CD1c-positive myeloid dendritic cell (primary cell): ENCODE data around the gene NRIP1.
"Not testable (repeated sequence)": the region's sequence is repeated elsewhere in the genome, so short reads cannot be mapped to it uniquely, and the experiment has no call there.

Source experiments
- DNase-seq: peaks from one replicate; pipeline ENCODE4 v3.0.0-alpha.2; 2016; ENCODE audit errors: extremely low spot score

The NRIP1 gene

DNA sequence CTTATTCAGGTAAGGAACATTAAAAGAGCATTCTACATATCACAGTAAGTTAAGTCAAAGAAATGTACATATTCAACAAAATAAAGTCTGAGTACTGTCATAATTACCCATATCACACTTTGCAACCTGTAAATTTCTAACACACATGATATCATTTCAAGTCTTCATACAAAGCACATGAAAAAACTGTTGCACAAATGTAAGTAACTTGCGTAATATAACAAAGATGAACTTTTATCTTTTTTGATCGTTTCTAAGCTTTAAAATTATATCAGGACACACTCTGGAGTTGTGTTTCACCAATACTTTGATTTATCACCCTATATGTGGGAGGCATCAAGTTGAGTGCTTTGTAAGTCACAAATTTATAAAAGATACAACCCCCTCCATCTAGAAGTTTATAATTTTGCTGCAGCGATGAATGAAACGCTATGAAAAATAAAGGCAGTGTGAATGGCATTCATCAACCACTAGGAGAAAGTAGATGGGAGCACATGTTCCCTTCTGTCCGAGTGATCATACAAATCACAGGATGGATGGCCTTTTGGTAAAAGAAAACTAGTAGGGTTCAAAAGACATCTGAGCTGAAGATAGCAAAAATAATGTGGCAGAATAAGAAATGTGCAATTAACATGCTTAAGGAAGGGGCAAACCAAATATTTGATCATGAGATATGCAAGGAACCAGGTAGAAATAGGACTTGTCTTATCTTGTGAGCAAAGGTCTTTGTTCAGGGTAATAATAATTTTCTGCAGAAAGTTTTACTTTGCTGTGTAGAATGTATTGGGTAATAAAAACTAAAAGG is 27.5 kb downstream of the NRIP1 start:
- DNase-seq = no peak

DNA sequence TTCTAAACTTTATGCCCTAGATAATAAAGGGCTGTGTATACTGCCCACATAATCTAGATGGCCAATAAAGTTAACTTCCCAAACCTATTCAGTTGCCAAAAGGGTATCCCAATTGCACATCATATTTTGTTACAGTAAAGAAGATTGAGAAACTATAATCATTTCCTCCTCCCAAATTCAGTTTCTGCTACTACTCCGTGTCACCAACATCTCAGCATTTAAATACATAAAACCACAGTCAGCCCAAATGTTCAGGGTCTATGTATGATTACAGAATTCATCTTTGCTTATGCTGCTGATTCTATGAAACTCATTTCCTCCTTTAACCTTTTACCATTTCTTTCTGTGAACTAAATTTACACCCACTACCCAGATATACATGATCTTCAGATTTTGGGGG is 28.6 kb downstream of the NRIP1 start:
- no peak for DNase-seq

DNA sequence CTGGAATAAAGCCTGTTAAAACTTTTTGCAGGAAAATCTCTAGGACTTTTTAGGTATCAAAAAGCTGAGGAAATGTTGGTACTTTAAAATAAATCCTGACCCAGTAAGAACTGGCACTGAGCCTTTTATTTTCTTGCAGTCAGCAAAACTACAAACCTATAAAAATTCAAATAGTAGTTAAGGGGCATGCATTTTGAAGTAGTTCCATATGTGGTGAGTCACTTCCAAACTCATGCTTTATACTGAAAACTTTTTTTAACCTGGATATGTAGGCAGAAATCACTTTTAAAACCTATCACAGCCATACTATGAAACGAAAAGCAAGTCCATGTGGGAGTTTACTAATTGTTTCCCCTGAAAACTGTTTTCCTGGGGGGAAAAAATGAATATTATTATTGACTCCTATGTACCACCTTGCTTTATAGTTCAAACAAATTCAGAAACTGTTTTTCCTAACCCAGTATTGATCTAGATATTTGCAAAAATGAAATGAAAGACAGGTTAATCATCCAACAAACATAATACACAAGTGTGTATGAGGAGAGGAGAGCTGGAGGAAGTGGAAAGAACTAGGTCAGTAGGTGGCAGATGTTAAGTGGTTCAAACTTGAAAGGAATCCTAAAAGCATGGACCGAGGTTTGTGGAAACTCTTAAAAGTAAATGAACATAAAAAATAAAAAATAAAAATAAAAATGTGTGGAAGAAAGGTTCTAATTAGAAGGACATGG is 30.5 kb downstream of the NRIP1 start:
- DNase-seq = no peak

DNA sequence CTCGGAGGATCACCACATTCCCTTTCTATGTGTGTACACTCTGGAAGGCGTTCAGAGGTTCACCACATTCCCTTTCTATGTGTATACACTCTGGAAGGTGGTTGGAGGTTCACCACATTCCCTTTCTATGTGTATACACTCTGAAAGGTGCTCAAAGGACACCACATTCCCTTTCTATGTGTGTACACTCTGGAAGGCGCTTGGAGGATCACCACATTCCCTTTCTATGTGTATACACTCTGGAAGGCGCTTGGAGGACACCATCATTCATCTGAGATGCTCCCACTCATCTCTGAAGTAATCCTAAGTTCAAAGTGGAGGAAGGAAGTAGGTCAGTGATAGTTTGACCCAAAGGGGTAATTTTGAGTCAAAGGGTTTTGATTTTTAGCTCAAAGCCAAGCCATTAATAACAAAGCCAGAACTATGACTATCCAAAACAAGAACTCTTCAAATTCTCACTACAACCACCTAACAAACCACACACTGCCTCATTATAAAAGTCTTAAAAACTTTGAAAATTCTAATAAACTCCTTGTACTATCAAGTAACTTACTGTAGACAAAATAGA is 32.9 kb downstream of the NRIP1 start:
- DNase-seq = no peak

DNA sequence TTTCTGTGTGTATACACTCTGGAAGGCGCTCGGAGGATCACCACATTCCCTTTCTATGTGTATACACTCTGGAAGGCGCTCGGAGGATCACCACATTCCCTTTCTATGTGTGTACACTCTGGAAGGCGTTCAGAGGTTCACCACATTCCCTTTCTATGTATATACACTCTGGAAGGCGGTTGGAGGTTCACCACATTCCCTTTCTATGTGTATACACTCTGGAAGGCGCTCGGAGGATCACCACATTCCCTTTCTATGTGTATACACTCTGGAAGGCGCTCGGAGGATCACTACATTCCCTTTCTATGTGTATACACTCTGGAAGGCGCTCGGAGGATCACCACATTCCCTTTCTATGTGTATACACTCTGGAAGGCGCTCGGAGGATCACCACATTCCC is 33.4 kb downstream of the NRIP1 start:
- DNase-seq = not testable (repeated sequence)

DNA sequence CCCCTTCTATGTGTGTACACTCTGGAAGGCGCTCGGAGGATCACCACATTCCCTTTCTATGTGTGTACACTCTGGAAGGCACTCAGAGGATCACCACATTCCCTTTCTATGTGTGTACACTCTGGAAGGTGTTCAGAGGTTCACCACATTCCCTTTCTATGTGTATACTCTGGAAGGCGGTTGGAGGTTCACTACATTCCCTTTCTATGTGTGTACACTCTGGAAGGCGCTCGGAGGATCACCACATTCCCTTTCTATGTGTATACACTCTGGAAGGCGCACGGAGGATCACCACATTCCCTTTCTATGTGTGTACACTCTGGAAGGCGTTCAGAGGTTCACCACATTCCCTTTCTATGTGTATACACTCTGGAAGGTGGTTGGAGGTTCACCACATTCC is 33.9 kb downstream of the NRIP1 start:
- DNase-seq = not testable (repeated sequence)

DNA sequence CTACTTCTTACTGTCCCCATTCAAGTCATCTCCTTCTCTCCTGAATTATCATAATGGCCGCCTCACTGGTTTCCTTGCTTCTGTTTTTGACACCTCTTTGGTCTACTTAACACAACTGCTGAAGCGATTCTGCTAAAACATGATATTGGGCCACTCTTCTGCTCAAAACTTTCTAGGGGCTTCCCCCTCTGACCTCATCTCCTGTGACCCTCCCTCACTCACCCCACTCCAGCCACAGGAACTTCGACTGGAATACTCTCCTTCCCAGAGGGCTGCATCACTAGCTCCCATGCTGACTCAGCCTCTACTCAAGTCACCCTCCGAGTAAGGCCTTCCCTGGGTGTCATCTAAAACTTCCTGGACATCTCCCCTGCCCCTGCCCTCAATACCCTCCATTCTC is 35.7 kb downstream of the NRIP1 start:
- DNase-seq = no peak

DNA sequence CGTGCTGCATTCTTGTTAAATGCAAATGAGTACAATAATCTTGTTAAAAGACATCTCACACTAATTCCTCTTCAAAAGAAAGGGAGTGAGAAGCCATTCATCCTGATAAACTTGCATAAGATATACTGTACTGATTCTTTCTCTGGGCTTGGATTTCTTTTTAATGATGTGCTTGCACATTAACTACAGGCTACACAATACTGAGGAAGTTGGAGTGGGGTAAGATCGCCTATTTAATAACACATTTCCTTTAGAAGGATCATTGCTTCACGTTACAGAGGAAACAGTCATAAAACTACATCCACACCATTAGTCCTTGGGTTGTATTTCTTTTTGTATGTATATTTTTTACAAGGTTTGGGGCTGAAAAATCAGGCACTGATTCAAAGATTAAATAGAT is 36.6 kb downstream of the NRIP1 start:
- no peak for DNase-seq

DNA sequence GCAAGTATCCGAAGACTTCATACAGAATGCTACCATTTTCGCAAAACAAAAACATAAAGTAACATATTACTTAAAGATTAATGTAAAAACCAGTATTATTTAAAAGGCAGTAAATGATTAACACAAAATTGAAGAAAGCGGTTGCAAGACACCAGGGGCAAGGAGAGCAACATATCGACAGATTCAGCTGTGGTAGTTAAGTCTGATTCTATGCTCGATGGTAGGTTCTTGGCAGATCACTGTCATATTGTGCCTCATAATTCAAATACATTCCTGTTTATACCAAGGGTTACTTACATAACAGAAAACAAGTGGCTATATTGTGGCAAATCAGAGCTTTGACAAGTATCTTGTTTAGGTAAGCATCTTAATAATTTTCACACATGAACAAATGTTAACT is 37.7 kb downstream of the NRIP1 start:
- DNase-seq = no peak

DNA sequence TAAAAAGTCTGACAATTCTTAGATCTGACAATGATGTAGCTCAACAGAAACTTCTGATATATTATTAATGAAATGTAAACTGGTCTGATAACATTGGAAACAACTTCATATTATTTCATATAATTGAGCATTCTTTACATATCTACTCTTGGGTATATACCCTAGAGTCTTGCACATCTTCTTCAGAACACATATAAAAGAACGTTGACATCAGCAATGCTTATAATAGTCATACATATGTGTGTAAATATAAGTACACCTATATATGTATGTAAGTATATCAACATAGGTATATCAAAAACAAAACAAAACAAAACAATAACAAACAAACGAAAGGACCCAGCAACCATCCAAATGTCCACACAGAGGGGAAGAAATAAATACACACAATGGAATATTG is 38.4 kb downstream of the NRIP1 start:
- DNase-seq = no peak

DNA sequence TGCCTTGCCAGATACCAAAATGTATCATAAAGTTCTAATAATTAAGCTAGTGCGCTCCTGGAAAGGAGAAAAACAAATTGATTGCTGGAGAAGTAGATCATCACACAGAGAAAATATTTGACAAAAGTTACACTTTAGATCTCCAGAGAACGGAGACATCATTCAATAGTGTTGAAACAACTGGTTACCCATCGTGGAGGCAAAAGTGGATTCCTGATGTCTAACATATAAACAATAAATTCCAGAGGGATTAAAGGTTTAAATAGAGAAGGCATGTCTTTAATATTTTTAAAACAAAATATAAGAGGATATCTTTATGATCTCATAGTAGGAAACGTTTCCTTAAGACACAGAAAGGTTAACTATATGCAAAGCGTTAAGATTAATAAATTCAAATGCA is 41.0 kb downstream of the NRIP1 start:
- DNase-seq = no peak

DNA sequence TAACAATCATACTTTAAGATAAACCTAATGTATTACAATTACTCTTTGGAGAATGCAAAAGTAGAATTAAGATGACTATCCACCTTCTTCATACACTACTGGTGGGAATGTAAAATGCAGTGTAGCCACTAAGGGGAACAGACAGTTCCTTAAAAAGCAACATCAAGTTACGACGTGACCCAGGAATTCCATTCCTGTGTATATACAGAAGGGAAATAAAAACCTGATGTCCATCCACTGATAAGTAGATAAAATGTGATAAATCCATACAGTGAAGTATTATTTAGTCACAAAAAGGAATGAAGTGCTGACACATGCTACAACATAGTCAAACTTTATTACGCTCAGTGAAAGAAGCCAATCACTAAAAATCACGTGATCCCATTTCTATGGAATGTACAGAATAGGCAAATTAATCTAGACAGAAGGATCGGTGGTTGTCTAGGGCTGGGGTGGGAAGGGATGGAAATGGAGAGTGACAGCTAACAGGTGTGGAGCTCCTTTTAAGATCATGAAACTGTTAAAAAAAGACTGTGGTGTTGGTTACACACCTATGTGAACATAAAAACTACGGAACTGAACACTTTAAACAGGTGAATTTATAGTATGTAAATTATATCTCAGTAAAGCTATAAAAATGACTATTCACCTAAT is 42.1 kb downstream of the NRIP1 start:
- DNase-seq = no peak

DNA sequence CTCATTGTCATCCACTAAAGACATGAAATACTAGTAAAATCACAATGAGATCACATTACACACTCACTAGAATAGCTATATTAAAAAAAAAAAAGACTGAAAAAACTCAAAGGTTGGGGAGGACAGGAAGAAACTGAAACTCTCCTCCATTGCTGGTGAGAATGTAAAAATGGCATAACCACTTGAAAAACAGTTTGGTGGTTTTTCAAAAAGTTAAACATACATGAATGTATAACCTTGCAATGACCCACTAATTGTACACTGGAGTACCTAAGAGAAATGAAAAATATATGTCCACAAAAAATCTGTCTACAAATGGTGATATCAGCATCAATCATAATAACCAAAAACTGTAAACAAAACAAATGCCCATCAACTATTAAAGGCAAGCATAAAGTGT is 44.0 kb downstream of the NRIP1 start:
- no peak for DNase-seq

DNA sequence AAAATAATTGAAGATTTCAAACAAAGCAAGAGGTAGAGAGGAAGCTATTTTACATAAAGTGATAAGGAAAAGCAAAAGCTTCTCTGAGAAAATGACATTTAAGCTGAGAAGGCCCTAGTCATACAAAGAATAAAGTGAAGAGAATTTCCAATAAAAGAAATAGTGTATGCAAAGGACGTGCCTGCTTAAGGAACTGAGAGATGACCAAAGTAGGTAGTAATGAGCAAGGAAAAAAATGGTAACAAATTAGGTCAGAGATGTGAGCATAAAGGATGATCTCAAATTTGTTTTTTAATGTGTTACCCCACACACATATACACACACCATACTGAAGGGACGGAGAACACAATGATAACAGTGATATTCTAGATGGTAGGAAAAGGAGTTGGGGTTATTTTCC is 46.4 kb downstream of the NRIP1 start:
- DNase-seq = no peak

DNA sequence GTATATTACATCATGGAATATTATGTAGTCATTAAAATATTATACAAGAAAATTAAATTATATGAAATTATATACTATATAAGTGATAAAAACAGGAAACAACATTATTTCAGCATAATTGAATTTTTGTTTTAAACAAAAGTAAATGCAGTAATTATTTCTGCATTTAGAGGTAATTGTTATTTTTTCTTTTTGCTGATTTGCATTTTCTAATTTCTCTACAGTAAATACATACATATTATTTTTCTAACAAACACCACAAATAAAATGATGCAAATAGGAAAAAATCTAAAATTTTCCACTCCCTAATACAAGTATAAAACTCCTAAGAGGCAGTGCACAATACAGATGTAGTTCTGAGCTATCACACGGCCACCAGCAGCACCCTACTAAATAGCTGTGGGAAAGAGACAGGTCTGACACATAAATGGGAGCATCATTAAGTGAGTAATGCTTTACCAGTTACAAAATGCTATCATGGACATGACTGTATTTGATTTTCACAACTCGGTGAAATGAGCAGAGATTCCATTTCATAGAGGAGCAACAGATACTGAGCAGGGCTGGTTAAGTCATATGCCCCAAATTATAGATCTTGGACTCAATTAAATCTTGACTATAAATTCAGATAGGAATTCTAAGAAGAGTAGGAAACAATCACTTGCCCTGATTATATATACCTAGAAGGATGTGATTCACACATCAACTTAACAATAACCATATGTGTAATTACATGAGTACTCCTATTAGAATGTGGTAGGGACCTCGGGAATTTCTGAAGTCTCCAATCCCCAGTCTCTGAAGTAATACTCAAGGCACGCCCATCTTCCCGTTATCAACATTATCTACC is 49.0 kb downstream of the NRIP1 start:
- DNase-seq = no peak

DNA sequence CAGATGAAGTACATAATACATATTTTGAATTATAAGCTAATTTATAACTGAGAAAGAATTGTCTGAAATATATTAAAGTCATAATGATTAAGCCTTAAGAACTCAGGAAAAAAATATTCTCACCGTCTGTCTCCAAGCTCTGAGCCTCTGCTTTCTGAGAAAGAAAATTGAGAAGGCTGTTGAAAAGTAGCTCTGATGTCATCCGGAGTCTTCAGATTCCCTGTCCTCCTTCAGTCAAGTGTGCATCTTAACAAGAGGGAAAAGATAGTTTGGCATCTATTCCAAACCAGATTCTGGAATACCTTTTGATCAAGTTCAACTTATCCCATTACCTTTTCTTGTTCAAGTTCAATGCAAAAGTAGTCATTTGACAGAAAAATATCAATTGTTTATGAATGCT is 50.6 kb downstream of the NRIP1 start:
- DNase-seq = no peak

DNA sequence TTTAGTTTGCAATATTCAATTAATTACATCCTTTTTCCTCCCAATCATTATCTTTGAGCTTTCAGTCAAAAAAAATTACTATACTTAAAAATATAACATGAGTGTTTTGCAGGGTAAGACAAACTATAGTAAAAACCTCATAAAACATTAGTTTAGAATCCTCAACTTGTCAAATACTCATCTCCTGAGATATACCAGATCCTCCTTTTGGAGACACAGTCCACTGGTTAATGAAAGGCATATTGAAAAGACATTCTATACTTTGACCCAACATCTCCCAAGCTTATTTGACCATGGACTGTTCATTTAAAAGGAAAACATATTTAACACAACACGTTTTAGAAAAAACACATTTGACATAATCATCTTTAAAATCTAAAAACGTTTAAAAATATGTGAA is 52.8 kb downstream of the NRIP1 start:
- DNase-seq = no peak

DNA sequence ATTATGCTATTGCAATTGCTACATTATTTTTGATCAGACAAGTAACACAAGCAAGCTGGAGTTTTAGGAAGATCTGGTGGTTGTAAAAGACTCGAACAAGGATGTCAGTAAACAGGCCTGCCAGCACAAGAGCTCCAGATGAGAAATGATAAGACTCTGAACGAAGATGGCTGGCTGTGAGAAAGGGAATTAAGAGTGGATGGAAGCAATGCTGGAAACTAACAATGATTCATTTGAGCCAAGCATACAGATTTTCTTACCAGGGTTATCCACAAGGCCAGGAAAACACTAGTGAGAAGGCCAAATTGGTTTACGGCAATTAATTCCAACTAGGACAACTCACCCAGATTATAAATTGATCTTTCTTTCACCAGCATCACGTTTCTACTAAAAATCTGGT is 54.2 kb downstream of the NRIP1 start:
- DNase-seq = no peak

DNA sequence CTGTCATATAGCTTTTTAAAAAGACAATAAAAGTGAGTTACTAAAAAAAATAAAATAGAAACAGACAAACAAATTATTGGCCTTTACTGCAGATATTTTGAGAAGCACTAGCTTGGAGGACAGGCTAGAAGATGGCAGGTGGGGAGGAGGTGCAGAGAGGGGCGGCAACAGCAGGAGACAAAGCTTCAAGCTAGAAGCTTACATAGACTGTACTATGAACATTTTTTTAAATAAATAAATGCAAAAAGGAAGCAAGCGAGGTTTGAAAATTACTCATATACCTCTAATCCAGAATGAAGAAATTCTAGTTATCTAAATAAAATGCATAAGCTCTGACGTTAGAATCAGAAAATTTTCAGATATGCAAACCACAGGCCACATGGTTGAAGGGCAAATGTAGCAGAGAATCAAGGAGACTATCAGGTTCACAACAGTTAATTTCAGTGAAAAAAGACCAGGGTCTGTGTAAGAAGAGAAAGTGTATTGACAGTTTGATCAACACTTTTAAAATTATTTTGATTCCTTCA is 54.9 kb downstream of the NRIP1 start:
- DNase-seq = no peak

DNA sequence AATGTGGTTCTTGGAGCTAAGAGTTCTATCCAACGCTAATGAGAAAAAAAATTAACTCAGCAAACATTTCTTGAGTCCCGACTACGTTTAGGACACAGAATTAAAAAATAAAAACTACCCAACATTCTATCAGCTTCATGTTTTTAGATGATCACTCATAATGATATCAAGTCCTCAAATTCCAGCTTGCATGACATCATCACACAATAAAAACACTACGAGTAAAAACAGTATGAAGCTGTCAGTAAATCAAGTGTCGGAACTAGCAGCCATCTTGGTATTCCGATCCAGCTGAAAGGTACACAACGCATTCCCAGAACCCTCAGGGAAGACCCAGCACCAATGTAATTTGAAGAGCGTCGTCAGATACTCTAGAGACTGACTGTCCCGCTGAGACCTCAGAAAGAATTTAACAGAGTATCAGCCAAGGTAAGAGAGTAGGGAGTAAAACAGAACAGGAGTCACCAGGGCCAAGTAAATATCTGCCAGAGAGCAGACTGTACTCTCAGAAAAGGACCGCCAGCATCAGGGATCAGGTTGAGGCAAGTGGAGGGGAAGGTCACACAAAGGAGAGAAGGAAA is 57.0 kb downstream of the NRIP1 start:
- DNase-seq = no peak

DNA sequence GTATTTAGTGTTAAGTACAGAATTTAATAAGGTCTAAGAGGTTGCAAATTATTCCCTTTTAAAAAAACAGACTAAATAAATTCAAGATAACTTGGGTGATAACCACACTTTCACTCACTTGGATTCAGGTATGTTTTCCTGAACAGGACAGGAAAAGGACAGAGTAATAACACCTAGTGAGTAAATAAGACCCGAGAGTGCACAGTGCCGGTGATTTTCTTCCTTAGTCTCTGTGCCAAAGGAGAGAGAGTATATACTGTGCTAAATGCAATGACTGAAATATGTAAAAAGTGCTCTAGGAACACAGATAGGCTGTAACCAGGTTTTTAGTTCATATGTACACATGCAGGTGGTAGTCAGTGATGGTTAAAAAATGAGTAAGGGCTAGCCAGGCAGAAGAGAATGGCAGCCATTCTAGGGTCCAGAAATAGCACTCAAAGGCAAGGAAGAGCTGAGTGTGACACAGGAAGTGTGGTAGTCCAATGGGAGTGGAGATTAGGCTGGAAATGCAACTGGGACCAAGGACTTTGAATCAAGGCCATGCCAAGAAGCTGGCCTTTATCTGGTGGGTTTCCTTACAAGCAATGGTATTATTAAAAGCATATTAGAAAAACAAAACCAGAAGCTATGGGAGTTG is 58.1 kb downstream of the NRIP1 start:
- DNase-seq = no peak
